Glutamatergic neuron (in vitro differentiated cells): ENCODE measurements around the gene TRMT5. TPM values are rescaled to one million over a fixed set of nuclear protein-coding genes. Genes with fewer than 3 reads are reported as not detected.

ENCODE experiments used
- DNase-seq: peaks from one replicate; pipeline ENCODE4 v3.0.0; 2022
- H3K27ac Mint-ChIP-seq: one replicate; pipeline ENCODE4 v1.8.0; 2020; ENCODE audit warnings: mild to moderate bottlenecking, mixed read lengths, inconsistent platforms; ENCODE audit not compliant: unreplicated experiment
- H3K27me3 Mint-ChIP-seq: one replicate; pipeline ENCODE4 v1.8.0; 2020; ENCODE audit warnings: mild to moderate bottlenecking, moderate library complexity, mixed read lengths, inconsistent platforms; ENCODE audit not compliant: unreplicated experiment
- H3K36me3 Mint-ChIP-seq: one replicate; pipeline ENCODE4 v1.8.0; 2020; ENCODE audit warnings: mild to moderate bottlenecking, mixed read lengths, inconsistent platforms; ENCODE audit not compliant: unreplicated experiment
- H3K4me1 Mint-ChIP-seq: one replicate; pipeline ENCODE4 v1.8.0; 2020; ENCODE audit warnings: mild to moderate bottlenecking, low read depth, mixed read lengths, inconsistent platforms; ENCODE audit not compliant: unreplicated experiment
- H3K4me3 Mint-ChIP-seq: one replicate; pipeline ENCODE4 v1.8.0; 2020; ENCODE audit warnings: mild to moderate bottlenecking, mixed read lengths, inconsistent platforms; ENCODE audit not compliant: unreplicated experiment
- H3K9me3 Mint-ChIP-seq: one replicate; pipeline ENCODE4 v1.8.0; 2020; ENCODE audit warnings: mild to moderate bottlenecking, moderate library complexity, mixed read lengths, inconsistent platforms; ENCODE audit not compliant: unreplicated experiment
- total RNA-seq: library from RNA; stranded (reverse); fragmentation: NEBNext Ultra II Directional; extraction: Animal tissue kit (Norgen Biotek cat#: 25700); gene quantifications from one replicate; pipeline ENCODE4 v1.2.1, GENCODE V29; 2021; ENCODE audit not compliant: unreplicated experiment
- TF ChIP-seq, protein P1 (sequence below): fragments of 200-600 bp; sonication (generic); IDR thresholded peaks from one replicate; pipeline ENCODE4 v1.5.0; 2021; ENCODE audit not compliant: partially characterized antibody, unreplicated experiment

TRMT5 gene
- total RNA-seq, 1 donor from 2014 or later, result 16.6 TPM

- Mint-ChIP-seq H3K36me3 (no peaks in the 10 kb centered on the region), H3K4me1 (peaks cover 4% of the 10 kb centered on the region), H3K9me3 (no peaks in the 10 kb centered on the region), H3K27me3 (no peaks in the 10 kb centered on the region), H3K27ac (no peak overlapping the region), H3K4me3 (no peak overlapping the region)
- TF ChIP-seq, protein P1, sequence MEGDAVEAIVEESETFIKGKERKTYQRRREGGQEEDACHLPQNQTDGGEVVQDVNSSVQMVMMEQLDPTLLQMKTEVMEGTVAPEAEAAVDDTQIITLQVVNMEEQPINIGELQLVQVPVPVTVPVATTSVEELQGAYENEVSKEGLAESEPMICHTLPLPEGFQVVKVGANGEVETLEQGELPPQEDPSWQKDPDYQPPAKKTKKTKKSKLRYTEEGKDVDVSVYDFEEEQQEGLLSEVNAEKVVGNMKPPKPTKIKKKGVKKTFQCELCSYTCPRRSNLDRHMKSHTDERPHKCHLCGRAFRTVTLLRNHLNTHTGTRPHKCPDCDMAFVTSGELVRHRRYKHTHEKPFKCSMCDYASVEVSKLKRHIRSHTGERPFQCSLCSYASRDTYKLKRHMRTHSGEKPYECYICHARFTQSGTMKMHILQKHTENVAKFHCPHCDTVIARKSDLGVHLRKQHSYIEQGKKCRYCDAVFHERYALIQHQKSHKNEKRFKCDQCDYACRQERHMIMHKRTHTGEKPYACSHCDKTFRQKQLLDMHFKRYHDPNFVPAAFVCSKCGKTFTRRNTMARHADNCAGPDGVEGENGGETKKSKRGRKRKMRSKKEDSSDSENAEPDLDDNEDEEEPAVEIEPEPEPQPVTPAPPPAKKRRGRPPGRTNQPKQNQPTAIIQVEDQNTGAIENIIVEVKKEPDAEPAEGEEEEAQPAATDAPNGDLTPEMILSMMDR, result no peak
- DNase-seq, result no peak
These were observed 3.3 kb upstream of the TRMT5 start for GRCh38 chr14:60984196-60984595.

DNA sequence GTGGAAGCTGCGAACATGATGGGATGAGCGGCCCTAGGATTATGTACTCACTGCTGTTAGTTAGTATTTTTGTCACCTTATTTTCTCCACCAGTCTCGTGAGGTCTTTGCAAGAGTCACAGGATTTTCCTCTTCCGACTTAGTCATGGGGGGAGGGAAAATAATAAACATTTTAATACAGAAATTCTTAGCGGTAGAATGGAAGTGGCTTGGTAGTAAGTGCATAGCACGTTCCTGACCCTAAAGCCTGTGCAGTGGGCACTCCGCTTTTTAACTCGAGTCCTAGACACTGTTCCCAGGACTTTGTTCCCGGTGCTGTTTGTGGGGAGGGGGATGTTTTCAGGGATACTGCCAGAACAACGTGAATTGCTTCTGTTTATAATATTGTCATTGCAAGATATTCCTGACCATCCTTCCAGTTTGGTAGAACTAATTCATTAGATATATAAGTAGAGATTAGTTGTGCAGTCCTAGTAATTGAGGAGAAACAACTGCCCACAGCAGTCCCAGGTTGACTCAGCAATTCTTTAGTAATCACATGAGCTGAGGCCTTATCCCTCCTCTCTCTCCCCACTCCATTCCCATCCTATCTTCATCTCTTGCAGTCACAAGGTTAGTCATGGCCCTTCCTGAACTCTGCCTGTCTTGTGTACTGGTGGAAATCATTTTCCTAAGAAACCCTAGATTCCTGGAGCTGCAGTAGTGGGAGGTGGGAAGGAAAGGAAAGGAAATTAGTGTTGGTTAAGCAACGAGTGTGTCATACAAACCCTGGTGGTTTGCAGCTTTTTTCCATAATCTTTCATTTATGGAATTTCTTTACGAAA is 965 bp upstream of the TRMT5 start:
- DNase-seq, result no peak
- no peak overlapping the region for H3K4me3 Mint-ChIP-seq
- no peaks in the 10 kb centered on the region for H3K36me3 Mint-ChIP-seq
- peaks cover 14% of the 10 kb centered on the region for H3K4me1 Mint-ChIP-seq
- TF ChIP-seq, protein P1, result no peak
- no peak overlapping the region for H3K27ac Mint-ChIP-seq
- H3K9me3 Mint-ChIP-seq, result no peaks in the 10 kb centered on the region
- H3K27me3 Mint-ChIP-seq, result no peaks in the 10 kb centered on the region

GRCh38 chr14:60977847-60978246 is 3.0 kb downstream of the TRMT5 start:
- H3K4me1 Mint-ChIP-seq, result peaks cover 14% of the 10 kb centered on the region
- no peaks in the 10 kb centered on the region for H3K27me3 Mint-ChIP-seq

DNA sequence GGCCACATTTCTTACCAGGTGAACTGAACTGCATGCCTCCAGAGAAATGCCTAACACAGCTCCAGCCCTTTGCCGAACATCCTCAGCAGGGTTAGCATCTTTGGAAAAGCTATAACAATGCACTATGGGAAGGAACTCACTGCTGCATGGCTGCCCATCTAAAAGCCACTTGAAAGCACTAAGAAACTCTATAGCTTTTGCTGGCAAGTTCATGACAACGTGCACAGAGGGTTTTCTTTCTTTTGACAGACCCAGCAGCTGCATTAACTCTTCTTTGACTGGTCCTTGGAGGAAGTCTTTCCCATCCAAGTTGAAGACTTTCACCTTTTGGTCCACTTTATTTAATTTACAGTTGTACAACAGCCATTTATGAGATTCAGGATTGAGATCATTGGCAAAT is 5.3 kb downstream of the TRMT5 start:
- Mint-ChIP-seq H3K4me1 (peaks cover 14% of the 10 kb centered on the region), H3K4me3 (no peak overlapping the region), H3K36me3 (no peaks in the 10 kb centered on the region), H3K27me3 (no peaks in the 10 kb centered on the region), H3K27ac (no peak overlapping the region), H3K9me3 (no peaks in the 10 kb centered on the region)
- TF ChIP-seq, protein P1, result no peak
- DNase-seq, result no peak

More at GRCh38 chr14:60977847-60978246, 3.0 kb downstream of the TRMT5 start:
- TF ChIP-seq, protein P1, result no peak
- H3K4me3 Mint-ChIP-seq, result peak overlapping the region; percentile 76
- no peaks in the 10 kb centered on the region for H3K36me3 Mint-ChIP-seq
- no peaks in the 10 kb centered on the region for H3K9me3 Mint-ChIP-seq
- no peak for DNase-seq
- no peak overlapping the region for H3K27ac Mint-ChIP-seq

GRCh38 chr14:60974090-60974651 is 6.7 kb downstream of the TRMT5 start:
- DNase-seq, result no peak
- Mint-ChIP-seq H3K9me3 (no peaks in the 10 kb centered on the region), H3K27ac (no peak overlapping the region), H3K27me3 (no peaks in the 10 kb centered on the region), H3K4me3 (no peak overlapping the region), H3K4me1 (peaks cover 10% of the 10 kb centered on the region), H3K36me3 (no peaks in the 10 kb centered on the region)
- TF ChIP-seq, protein P1, result no peak
